ENCODE data around the gene PLEKHA7.

The PLEKHA7 gene

DNA sequence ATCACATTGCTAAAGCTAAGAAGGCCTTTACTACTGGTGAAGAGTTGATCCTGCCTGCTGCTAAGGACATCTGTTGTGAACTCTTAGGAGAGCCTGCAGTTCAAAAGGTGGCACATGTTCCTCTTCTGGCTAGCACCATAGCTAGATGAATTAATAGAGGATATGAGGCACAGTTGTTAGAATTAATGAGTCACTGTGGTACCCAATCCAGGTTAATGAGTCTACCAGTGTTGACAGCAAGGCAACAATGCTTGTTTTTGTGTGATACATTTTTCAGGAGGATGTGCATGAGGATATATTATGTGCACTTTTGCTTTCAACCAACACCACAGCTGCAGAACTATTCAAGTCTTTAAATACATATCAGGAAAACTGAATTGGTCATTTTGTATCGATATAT lies 263.8 kb downstream of the PLEKHA7 start:
- Mint-ChIP-seq H3K4me3 (no peak overlapping the region), H3K9me3 (peaks cover 6% of the 10 kb centered on the region), H3K27ac (no peak overlapping the region), H3K36me3 (ENCODE audit: low read depth) (peaks cover 91% of the 10 kb centered on the region), H3K4me1 (no peaks in the 10 kb centered on the region), H3K27me3 (ENCODE audit: low read depth, poor library complexity) (no peaks in the 10 kb centered on the region)
- DNase-seq, result no peak
- TF ChIP-seq, protein P1, sequence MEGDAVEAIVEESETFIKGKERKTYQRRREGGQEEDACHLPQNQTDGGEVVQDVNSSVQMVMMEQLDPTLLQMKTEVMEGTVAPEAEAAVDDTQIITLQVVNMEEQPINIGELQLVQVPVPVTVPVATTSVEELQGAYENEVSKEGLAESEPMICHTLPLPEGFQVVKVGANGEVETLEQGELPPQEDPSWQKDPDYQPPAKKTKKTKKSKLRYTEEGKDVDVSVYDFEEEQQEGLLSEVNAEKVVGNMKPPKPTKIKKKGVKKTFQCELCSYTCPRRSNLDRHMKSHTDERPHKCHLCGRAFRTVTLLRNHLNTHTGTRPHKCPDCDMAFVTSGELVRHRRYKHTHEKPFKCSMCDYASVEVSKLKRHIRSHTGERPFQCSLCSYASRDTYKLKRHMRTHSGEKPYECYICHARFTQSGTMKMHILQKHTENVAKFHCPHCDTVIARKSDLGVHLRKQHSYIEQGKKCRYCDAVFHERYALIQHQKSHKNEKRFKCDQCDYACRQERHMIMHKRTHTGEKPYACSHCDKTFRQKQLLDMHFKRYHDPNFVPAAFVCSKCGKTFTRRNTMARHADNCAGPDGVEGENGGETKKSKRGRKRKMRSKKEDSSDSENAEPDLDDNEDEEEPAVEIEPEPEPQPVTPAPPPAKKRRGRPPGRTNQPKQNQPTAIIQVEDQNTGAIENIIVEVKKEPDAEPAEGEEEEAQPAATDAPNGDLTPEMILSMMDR (IDR thresholded peaks at IDR 0.05), result no peak

DNA sequence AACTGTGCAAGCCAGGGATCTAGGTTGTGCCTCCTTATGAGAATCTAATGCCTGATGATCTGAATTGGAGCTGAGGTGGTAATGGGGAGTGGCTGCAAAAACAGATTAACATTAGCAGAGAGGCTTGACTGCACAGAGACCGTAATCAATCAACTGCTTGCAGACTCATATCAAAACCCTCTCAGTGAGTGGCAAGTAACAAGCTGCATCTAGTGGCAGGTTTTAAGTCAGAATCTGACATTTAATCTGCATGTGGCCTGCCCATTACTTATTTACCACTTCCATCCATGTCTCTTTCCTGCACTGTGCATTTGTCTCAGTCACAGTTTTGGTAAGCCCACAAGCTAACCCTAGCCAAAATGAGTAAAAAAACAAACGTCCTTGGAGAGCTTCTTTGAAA lies 264.5 kb downstream of the PLEKHA7 start:
- TF ChIP-seq, protein P1 (IDR thresholded peaks at IDR 0.05), result no peak
- no peaks in the 10 kb centered on the region for H3K4me1 Mint-ChIP-seq
- DNase-seq, result no peak

DNA sequence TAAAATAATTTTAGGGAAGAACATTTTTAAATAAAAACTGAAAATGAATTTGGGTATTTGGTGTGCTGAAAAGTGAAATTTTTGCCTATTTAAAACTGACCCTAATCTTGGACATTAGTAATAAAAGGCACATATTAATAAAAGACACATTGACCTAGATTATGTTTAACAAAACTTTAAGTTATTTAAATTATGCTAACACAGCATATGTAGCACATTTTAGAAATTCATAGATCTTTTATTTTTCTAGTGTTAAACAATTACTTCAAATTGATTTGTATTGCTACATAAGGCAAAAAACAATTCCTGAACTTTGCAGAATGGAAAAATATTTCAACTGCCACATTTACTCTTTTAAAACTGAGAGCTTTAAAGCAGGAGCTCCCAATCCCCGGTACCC lies 265.1 kb downstream of the PLEKHA7 start:
- DNase-seq, result no peak
- Mint-ChIP-seq H3K36me3 (ENCODE audit: low read depth) (peaks cover 97% of the 10 kb centered on the region), H3K4me1 (peaks cover 4% of the 10 kb centered on the region), H3K9me3 (peaks cover 6% of the 10 kb centered on the region), H3K4me3 (no peak overlapping the region), H3K27me3 (ENCODE audit: low read depth, poor library complexity) (no peaks in the 10 kb centered on the region), H3K27ac (no peak overlapping the region)
- TF ChIP-seq, protein P1 (IDR thresholded peaks at IDR 0.05), result no peak

More for the DNA sequence above, 264.5 kb downstream of the PLEKHA7 start:
- Mint-ChIP-seq H3K27me3 (ENCODE audit: low read depth, poor library complexity) (no peaks in the 10 kb centered on the region), H3K27ac (peak overlapping the region; percentile 45), H3K36me3 (ENCODE audit: low read depth) (peaks cover 95% of the 10 kb centered on the region), H3K4me3 (no peak overlapping the region), H3K9me3 (peaks cover 6% of the 10 kb centered on the region)

DNA sequence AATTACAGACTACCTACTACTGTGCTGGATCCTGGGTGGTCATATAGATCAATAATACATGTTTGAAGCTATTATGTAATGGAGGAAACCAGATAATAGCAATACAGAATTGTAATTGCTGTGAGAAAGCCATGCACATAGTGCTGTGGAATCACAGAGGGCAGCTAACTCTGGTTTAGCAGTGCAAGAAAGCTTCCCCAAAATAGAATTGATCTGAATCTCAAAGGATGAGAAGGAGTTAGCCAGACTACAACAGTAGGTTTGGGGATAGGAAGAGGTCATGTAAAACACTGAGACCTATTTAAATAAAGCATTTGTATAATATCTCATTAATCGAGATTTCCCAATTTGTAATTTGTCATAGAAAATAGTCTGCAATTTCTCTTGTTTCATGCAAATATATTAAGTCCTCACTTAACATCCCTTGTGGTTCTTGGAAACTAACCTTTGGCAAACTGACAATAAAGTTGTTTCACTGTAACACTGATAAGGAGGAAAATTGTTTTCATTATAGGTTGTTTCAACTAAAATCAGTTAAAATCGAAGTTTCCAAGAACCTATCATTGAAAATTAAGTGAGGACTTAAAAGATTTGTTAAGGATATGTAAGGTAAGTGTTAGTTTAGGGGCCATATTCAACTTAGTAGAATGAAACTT lies 268.1 kb downstream of the PLEKHA7 start:
- Mint-ChIP-seq H3K9me3 (peaks cover 18% of the 10 kb centered on the region), H3K27ac (no peak overlapping the region), H3K27me3 (ENCODE audit: low read depth, poor library complexity) (no peaks in the 10 kb centered on the region), H3K4me1 (peaks cover 17% of the 10 kb centered on the region), H3K36me3 (ENCODE audit: low read depth) (peaks cover 74% of the 10 kb centered on the region), H3K4me3 (no peak overlapping the region)
- TF ChIP-seq, protein P1 (IDR thresholded peaks at IDR 0.05), result no peak
- no peak for DNase-seq

DNA sequence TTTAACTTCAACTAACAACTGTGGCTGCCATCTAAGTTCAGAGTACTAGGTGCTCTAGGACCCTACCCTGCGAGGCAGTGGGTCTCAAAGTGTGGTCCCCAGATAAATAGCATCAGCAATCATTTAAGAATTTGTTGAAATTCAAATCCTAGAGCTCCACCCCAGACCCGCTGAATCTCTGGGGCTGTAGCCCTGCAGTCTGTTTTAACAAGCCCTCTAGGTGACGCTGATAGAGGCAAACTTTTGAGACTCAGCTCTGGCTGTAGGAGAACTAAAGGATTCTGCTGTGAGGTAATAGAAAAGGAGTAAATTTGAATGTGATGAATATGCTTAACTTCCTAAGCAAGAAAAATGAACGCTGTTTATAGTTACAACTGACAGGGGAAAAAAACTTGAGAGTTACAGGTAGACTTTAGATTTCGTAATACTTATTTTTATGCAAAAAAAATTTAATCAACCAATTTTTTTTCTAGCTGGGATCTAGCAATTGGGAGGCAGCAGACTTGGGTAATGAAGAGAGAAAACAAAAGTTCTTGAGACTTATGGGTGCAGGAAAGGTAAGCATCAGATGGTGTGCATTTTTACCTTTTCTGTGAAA lies 270.0 kb downstream of the PLEKHA7 start:
- H3K9me3 Mint-ChIP-seq, result peaks cover 17% of the 10 kb centered on the region
- no peak overlapping the region for H3K4me3 Mint-ChIP-seq
- H3K36me3 Mint-ChIP-seq (ENCODE audit: low read depth), result peaks cover 56% of the 10 kb centered on the region
- H3K27me3 Mint-ChIP-seq (ENCODE audit: low read depth, poor library complexity), result no peaks in the 10 kb centered on the region
- TF ChIP-seq, protein P1 (IDR thresholded peaks at IDR 0.05), result no peak
- peaks cover 17% of the 10 kb centered on the region for H3K4me1 Mint-ChIP-seq
- no peak overlapping the region for H3K27ac Mint-ChIP-seq
- DNase-seq, result no peak

DNA sequence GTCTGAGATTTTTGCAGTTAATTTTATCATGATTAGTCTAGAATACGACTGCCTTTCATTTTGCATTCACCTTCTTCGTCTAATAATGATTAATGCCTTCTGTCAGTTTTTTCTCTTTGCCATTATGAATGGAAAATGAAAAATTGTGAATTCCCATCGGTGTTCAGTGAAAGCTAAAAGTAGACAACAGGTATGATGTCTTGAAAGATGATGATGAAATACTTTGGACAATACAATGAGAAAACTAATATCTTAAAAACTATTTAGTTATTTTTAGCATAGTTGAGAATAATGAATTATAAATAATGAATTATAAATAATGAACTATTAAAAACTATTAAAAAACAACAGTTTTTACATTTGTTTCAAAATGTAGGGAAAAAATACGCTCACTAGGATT lies 270.7 kb downstream of the PLEKHA7 start:
- H3K27me3 Mint-ChIP-seq (ENCODE audit: low read depth, poor library complexity), result no peaks in the 10 kb centered on the region
- peaks cover 17% of the 10 kb centered on the region for H3K4me1 Mint-ChIP-seq
- TF ChIP-seq, protein P1 (IDR thresholded peaks at IDR 0.05), result no peak
- no peak overlapping the region for H3K27ac Mint-ChIP-seq
- peak overlapping the region; percentile 29 for H3K4me3 Mint-ChIP-seq
- no peak for DNase-seq
- peaks cover 13% of the 10 kb centered on the region for H3K9me3 Mint-ChIP-seq
- peaks cover 48% of the 10 kb centered on the region for H3K36me3 Mint-ChIP-seq (ENCODE audit: low read depth)
